Measurements from ENCODE around the gene CBLB.

Gene CBLB

GRCh38 chr3:105606016-105606415, 262.8 kb downstream of the CBLB start:
- H3K4me1 ChIP-seq (ENCODE audit: control insufficient read depth, insufficient read depth, low read length, poor library complexity, severe bottlenecking), result no peaks in the 10 kb centered on the region
- no peaks in the 10 kb centered on the region for H3K36me3 ChIP-seq (ENCODE audit: control insufficient read depth, insufficient read depth, low read length)
- no peak overlapping the region for H3K27ac ChIP-seq (ENCODE audit: low read depth, low read length, severe bottlenecking)

More at GRCh38 chr3:105606016-105606415, 262.8 kb downstream of the CBLB start:
- H3K9me3 ChIP-seq (ENCODE audit: control insufficient read depth, low read length), result peaks cover 5% of the 10 kb centered on the region
- no peak overlapping the region for H3K4me3 ChIP-seq (ENCODE audit: extremely low read depth, insufficient read depth, low read length, poor library complexity, severe bottlenecking)
